ENCODE data around the gene FAM83C.
A peak's percentile ranks its signal among the peaks of the same experiment; 100 is the strongest.

The FAM83C gene

GRCh38 chr20:35307666-35308653, 15.7 kb upstream of the FAM83C start:
- H3K27ac ChIP-seq, result peak overlapping the region; percentile 97
- in situ Hi-C loops (cut with HindIII; ENCODE audit: low pct_ligation_motif_present, low sequenced_read_pairs), result no loop called here
- H3K4me3 ChIP-seq (ENCODE audit: low read depth, low read length), result no peak overlapping the region
- peaks cover 3% of the 10 kb centered on the region for H3K36me3 ChIP-seq (replicated peaks)
- DNase-seq, result no peak
- no peak for TF ChIP-seq CTCF (IDR thresholded peaks at IDR 0.05; ENCODE audit: low read depth, low read length, missing control alignments)
- H3K27me3 ChIP-seq (replicated peaks), result no peaks in the 10 kb centered on the region

- TF ChIP-seq CTCF (IDR thresholded peaks at IDR 0.05; ENCODE audit: low read depth, low read length, missing control alignments), result peak; percentile 97
- Histone ChIP-seq H3K27ac (peak overlapping the region; percentile 97), H3K36me3 (replicated peaks) (peaks cover 3% of the 10 kb centered on the region), H3K27me3 (replicated peaks) (no peaks in the 10 kb centered on the region), H3K4me3 (ENCODE audit: low read depth, low read length) (no peak overlapping the region)
- peak; percentile 81 for DNase-seq
- in situ Hi-C loops (cut with HindIII; ENCODE audit: low pct_ligation_motif_present, low sequenced_read_pairs), result no loop called here
Measured at GRCh38 chr20:35306931-35307517, 14.8 kb upstream of the FAM83C start.

- in situ Hi-C loops (cut with HindIII; ENCODE audit: low pct_ligation_motif_present, low sequenced_read_pairs), result no loop called here
- TF ChIP-seq CTCF (IDR thresholded peaks at IDR 0.05; ENCODE audit: low read depth, low read length, missing control alignments), result no peak
- Histone ChIP-seq H3K36me3 (replicated peaks) (peaks cover 3% of the 10 kb centered on the region), H3K27me3 (replicated peaks) (no peaks in the 10 kb centered on the region), H3K4me3 (ENCODE audit: low read depth, low read length) (no peak overlapping the region), H3K27ac (peak overlapping the region; percentile 97)
- peak; percentile 99 for DNase-seq
Measured at GRCh38 chr20:35305682-35306556, 13.7 kb upstream of the FAM83C start.

- peaks cover 3% of the 10 kb centered on the region for H3K36me3 ChIP-seq (replicated peaks)
- TF ChIP-seq CTCF (IDR thresholded peaks at IDR 0.05; ENCODE audit: low read depth, low read length, missing control alignments), result no peak
- no peak overlapping the region for H3K4me3 ChIP-seq (ENCODE audit: low read depth, low read length)
- no peak for DNase-seq
- H3K27me3 ChIP-seq (replicated peaks), result no peaks in the 10 kb centered on the region
- peak overlapping the region; percentile 97 for H3K27ac ChIP-seq
- in situ Hi-C loops (cut with HindIII; ENCODE audit: low pct_ligation_motif_present, low sequenced_read_pairs), result no loop called here
Measured at GRCh38 chr20:35304956-35305355, 12.7 kb upstream of the FAM83C start.

DNA sequence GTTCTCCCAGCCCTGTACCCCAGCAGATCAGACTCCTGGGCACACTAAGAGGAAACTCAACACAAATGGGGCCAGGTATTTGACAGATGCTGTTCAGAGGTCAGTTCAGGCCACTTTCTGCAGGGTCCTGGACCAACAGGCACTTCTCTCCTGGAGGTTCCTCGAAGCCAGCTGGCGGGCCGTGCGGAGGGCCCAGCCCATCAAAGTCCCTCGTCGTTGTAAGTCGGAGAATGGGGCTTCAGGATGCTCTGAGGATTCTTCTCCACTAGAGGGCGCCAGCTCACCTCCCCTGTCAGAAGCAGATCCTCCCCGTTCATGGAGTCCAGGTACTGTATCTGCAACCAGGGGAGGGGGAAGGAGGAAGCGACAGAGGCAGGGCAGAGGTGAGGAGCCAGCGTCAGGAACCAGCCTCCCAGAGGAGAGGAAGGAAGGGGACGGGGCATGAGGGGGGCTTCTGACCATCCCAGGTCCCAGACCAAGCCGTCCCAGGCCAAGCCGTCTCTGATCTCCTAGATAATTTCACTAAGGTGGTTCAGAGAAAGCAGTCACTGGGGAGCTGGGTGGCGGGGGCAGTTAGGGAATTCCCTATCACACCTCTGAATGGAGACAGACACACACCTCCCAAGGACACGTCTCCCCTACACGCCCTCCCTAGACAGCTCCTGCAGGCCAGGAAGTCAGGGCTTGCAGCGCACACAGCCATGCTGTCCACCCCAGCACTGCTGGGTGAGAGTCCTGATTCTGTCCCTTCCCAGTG, 11.7 kb upstream of the FAM83C start:
- in situ Hi-C loops (cut with HindIII; ENCODE audit: low pct_ligation_motif_present, low sequenced_read_pairs), result no loop called here
- Histone ChIP-seq H3K4me3 (ENCODE audit: low read depth, low read length) (no peak overlapping the region), H3K27me3 (replicated peaks) (no peaks in the 10 kb centered on the region), H3K27ac (peak overlapping the region; percentile 97), H3K36me3 (replicated peaks) (peaks cover 3% of the 10 kb centered on the region)
- peak; percentile 90 for DNase-seq
- peak; percentile 95 for TF ChIP-seq CTCF (IDR thresholded peaks at IDR 0.05; ENCODE audit: low read depth, low read length, missing control alignments)

Data from brain microvascular endothelial cell (primary cell).